Heart right ventricle (tissue), 16 donors: ENCODE results near the gene ACTN4. TPM values are rescaled to one million over a fixed set of nuclear protein-coding genes. Genes with fewer than 3 reads are reported as not detected.
A peak's percentile ranks its signal among the peaks of the same experiment; 100 is the strongest.

Experiments
- ATAC-seq, 8 donors: fragments of 200-7000 bp; cut with Tn5 transposase; one replicate each; pipeline ENCODE4 v1.9.1; 2020; ENCODE audit warnings: mild to moderate bottlenecking in 8 of 8, moderate library complexity in 8 of 8, moderate number of reproducible peaks in 1 of 8
- DNase-seq, 2 donors: peaks; one replicate each; pipeline ENCODE4 v3.0.0-alpha.2; 2020
- H3K27ac ChIP-seq, 10 donors: fragments of 200-600 bp; sonication (generic) in 2 of 10; one replicate each; pipeline versions ENCODE4 v1.5.0 to v1.8.0; 2020 to 2022; ENCODE audit warnings: mild to moderate bottlenecking in 3 of 10
- H3K27me3 ChIP-seq, 7 donors: fragments of 200-600 bp; one replicate each; pipeline ENCODE4 v1.8.0; 2021 to 2022; ENCODE audit warnings: mild to moderate bottlenecking in 2 of 7
- H3K36me3 ChIP-seq, 9 donors: fragments of 200-600 bp; sonication (generic) in 1 of 9; one replicate each; pipeline versions ENCODE4 v1.5.0 to v1.8.0; 2020 to 2022; ENCODE audit warnings: mild to moderate bottlenecking in 2 of 9
- H3K4me1 ChIP-seq, 9 donors: fragments of 200-600 bp; sonication (generic) in 1 of 9; one replicate each; pipeline versions ENCODE4 v1.5.0 to v1.8.0; 2020 to 2022; ENCODE audit warnings: mild to moderate bottlenecking in 4 of 9
- H3K4me3 ChIP-seq, 10 donors: fragments of 200-600 bp; sonication (generic) in 2 of 10; one replicate each; pipeline versions ENCODE4 v1.5.0 to v1.8.0; 2020 to 2022; ENCODE audit warnings: mild to moderate bottlenecking in 7 of 10, moderate library complexity in 2 of 10
- H3K9me3 ChIP-seq, 11 donors: fragments of 200-600 bp in 10 of 11; sonication (generic) in 2 of 11; one replicate each; pipeline versions ENCODE4 v1.5.0 to v1.8.0; 2013 to 2022; ENCODE audit warnings: mild to moderate bottlenecking in 2 of 11, control low read depth in 1 of 11, moderate library complexity in 1 of 11
- CTCF ChIP-seq, 9 donors: fragments of 200-600 bp; sonication (generic) in 2 of 9; IDR thresholded peaks; one replicate each; pipeline versions ENCODE4 v1.5.0 to v1.8.0; 2021 to 2022; ENCODE audit warnings: antibody characterized with exemption in 9 of 9, mild to moderate bottlenecking in 5 of 9, moderate library complexity in 1 of 9
- WGBS, 2 donors: extraction: QIAGEN DNeasy Blood & Tissue Kit; methylation state at CpG; one replicate each; pipeline ENCODE4 v1.1.7; 2013; ENCODE audit warnings: inconsistent platforms in 1 of 2; 5-methylcytosine and 5-hydroxymethylcytosine counted together
- intact Hi-C, 10 donors: fragments of 100-400 bp; cut with DNase I; formaldehyde crosslinking; loops; one replicate each; pipeline versions ENCODE4 v1.11.1 to v1.14.2; 2022
- polyA plus RNA-seq, 2 donors: library from polyadenylated mRNA; stranded (reverse); fragments of 200-250 nt; gene quantifications; one replicate each; pipeline ENCODE4 v1.2.3, GENCODE V29; 2013
- total RNA-seq, 10 donors: library from RNA; stranded (reverse); fragmentation: NEBNext Ultra II Directional in 3 of 10; extraction: Animal tissue kit (Norgen Biotek cat#: 25700) in 3 of 10; gene quantifications; one replicate each; pipeline versions ENCODE4 v1.2.1 to v1.2.4, GENCODE V29; 2021 to 2023
- donor health status: Arrhythmogenic right ventricular cardiomyopathy.
- donor health status: ischemic (EF 13 %, LVEDD 7.1; RV severe dilation, severe dysfunction).
- donor health status: healthy with polysubstance abuse.
- donor health status: DM: no; HTN: yes; CAD: no.
- donor health status: DM: no; HTN: no; CAD: no.
- donor health status: ischemic (EF 25% LVEDD 6.9; RV normal size, moderate dysfunction).
- donor health status: ischemic (EF 25% LVEDD 5.7; RV mildly dilated, moderate dysfunction).
- donor health status: healthy.
- donor health status: DM: yes; HTN: yes; CAD: no.
- donor health status: Ischemic cardiomyopathy.
- donor health status: ischemic (EF 35%, LVEDD 5.7; RV mildly dilated, moderate dysfunction).
- donor health status: nonischemic (EF 11% LVEDD 7.7; RV severe dilation, severe dysfunction).
- donor health status: DM: yes; HTN: yes; CAD: no.
- donor health status: PGD.
- donor health status: ischemic (EF 29% LVEDD 5.4; RV normal size, mild dysfunction).
- donor health status: nonischemic (EF 23%, LVEDD 6.1; RV moderate dilation, normal function).

Gene ACTN4
- total and polyA plus RNA-seq, 12 donors: 92.4 to 291 (median 149) TPM

- no peak for TF ChIP-seq CTCF (IDR thresholded peaks at IDR 0.05)
- Histone ChIP-seq H3K36me3 (peaks cover 15 to 82% (median 62%) of the 10 kb centered on the region in 9 donors), H3K9me3 (no peaks in the 10 kb centered on the region), H3K4me3 (no peak overlapping the region), H3K4me1 (peaks cover 9 to 82% (median 48%) of the 10 kb centered on the region in 9 donors), H3K27ac (peak overlapping the region; percentile 2 to 86 (median 69)), H3K27me3 (no peaks in the 10 kb centered on the region)
- intact Hi-C loops: loop anchor here in 3 of 10 donors (5.0 to 10.0 kb wide), 3 partner anchors 92 to 184 kb away; partner anchors contain the start of gene ECH1 (in 1 of the 3)
- ATAC-seq (peak in 1 of 8 donors; percentile 1), DNase-seq (peak in 1 of 2 donors; percentile 11)
- WGBS, 2 donors: 72 to 78% methylated on average over 37 of the region's 37 CpGs
Observed at GRCh38 chr19:38728752-38729541, 81.5 kb downstream of the ACTN4 start.

GRCh38 chr19:38729653-38730469 is 82.4 kb downstream of the ACTN4 start:
- Histone ChIP-seq H3K4me1 (peaks cover 9 to 89% (median 48%) of the 10 kb centered on the region in 9 donors), H3K9me3 (no peaks in the 10 kb centered on the region), H3K4me3 (no peak overlapping the region), H3K36me3 (peaks cover 6 to 73% (median 53%) of the 10 kb centered on the region in 9 donors), H3K27me3 (no peaks in the 10 kb centered on the region), H3K27ac (peak overlapping the region; percentile 2 to 86 (median 69))
- peak; percentile 66 to 80 for DNase-seq
- intact Hi-C loops: loop anchor here in 7 of 10 donors (5.0 to 10.0 kb wide), 7 partner anchors 37 to 205 kb away; partner anchors contain the start of genes ECH1 (in 1 of the 7), HNRNPL (in 1 of the 7), MRPS12 (in 1 of the 7) and SARS2 (in 1 of the 7)
- peak; percentile 60 to 90 (median 79) for TF ChIP-seq CTCF (IDR thresholded peaks at IDR 0.05)
- peak; percentile 27 to 56 (median 42) for ATAC-seq
- WGBS, 2 donors: 70 to 71% methylated on average over 17 of the region's 17 CpGs

GRCh38 chr19:38730470-38730730 is 83.0 kb downstream of the ACTN4 start:
- ATAC-seq (no peak), DNase-seq (no peak)
- Histone ChIP-seq H3K27ac (peak overlapping the region in 4 of 10 donors; percentile 25 to 86 (median 53)), H3K4me3 (no peak overlapping the region), H3K27me3 (no peaks in the 10 kb centered on the region), H3K9me3 (no peaks in the 10 kb centered on the region), H3K4me1 (peaks cover 9 to 89% (median 52%) of the 10 kb centered on the region in 9 donors), H3K36me3 (peaks cover 4 to 67% (median 47%) of the 10 kb centered on the region in 9 donors)
- 83 to 85% methylated on average over 7 of the region's 7 CpGs for WGBS, 2 donors
- intact Hi-C loops: loop anchor here in 5 of 10 donors (5.0 to 10.0 kb wide), 4 partner anchors 37 to 204 kb away; partner anchors contain the start of genes HNRNPL (in 1 of the 5), MRPS12 (in 1 of the 5) and SARS2 (in 1 of the 5)
- no peak for TF ChIP-seq CTCF (IDR thresholded peaks at IDR 0.05)
